Measurements from ENCODE around the gene ACSL5. TPM values are rescaled to one million over a fixed set of nuclear protein-coding genes. Genes with fewer than 3 reads are reported as not detected.
"Not testable (repeated sequence)": the region's sequence is repeated elsewhere in the genome, so short reads cannot be mapped to it uniquely, and the experiment has no call there.

ACSL5 gene
- total RNA-seq, 1 donor from 2014 or later = 81.1 TPM

DNA sequence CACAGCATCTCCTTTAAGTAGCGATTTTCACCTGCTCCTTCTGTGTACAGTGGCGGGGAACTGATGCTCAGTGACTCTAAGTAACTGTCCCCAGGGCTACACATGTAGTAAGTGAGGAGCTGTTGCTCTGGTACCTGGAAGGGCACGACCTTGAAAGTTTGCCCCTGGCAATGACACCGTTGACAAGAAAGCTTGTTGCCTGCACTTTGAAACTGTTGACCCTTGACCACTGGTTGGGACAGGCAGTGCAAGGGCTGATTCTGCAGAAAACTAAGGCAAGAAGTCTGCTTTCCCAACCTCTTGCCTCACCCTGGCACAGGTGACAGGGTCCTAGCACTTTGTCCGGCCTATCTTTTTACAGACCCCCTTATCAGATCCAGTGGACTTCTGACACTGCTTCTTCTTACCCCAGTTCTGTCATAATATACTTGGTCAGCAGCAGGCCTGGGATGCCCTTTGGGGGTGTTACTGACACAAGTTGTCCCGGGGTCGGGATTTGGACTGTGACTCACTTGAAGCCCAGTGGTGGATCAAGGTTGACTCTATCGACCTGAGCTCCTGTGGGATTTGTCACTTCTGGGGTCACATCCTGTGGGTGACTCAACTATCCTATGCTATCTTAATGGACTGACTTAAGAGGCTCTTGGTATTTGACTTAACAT lies 5.8 kb downstream of the ACSL5 start:
- Histone ChIP-seq H3K4me3 (no peak overlapping the region), H3K27ac (no peak overlapping the region), H3K27me3 (ENCODE audit: low read depth) (no peaks in the 10 kb centered on the region), H3K36me3 (peaks cover 9% of the 10 kb centered on the region), H3K9me3 (no peaks in the 10 kb centered on the region), H3K4me1 (peaks cover 44% of the 10 kb centered on the region)
- ATAC-seq (no peak), DNase-seq (no peak)
- TF ChIP-seq, protein P1, sequence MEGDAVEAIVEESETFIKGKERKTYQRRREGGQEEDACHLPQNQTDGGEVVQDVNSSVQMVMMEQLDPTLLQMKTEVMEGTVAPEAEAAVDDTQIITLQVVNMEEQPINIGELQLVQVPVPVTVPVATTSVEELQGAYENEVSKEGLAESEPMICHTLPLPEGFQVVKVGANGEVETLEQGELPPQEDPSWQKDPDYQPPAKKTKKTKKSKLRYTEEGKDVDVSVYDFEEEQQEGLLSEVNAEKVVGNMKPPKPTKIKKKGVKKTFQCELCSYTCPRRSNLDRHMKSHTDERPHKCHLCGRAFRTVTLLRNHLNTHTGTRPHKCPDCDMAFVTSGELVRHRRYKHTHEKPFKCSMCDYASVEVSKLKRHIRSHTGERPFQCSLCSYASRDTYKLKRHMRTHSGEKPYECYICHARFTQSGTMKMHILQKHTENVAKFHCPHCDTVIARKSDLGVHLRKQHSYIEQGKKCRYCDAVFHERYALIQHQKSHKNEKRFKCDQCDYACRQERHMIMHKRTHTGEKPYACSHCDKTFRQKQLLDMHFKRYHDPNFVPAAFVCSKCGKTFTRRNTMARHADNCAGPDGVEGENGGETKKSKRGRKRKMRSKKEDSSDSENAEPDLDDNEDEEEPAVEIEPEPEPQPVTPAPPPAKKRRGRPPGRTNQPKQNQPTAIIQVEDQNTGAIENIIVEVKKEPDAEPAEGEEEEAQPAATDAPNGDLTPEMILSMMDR (IDR thresholded peaks at IDR 0.05) = no peak
- intact Hi-C loops (cut with DNase I) = no loop called here

DNA sequence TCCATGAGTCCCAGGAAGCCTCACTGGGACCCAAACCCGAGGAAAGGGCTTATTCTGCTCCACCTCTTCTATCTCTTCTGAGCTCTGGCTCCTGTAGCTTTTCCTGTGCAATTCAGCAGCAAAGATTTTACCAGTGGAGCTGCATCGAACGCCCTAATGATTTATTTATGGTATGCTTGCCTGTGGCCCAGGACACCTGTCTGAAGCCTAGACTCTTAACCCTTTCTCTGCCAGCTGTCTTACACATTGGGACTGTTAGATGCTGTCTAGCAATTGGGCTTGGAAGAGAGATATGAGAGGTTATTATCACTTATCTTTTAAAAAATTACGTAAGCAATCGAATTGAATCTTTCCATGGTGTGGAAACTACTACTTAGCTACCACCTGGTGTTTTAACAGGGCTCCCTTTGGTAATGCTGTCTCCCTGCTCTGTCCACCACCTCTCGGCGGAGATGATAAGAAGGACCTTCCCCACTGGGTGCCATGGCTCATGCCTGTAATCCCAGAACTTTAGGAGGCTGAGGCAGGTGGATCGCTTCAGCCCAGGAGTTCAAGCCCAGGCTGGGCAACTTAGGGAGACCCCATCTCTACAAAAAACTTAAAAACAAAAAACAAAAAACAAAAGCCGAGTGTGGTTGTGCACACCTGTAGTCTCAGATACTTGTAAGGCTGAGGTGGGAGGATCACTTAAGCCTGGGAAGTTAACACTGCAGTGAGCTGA lies 8.8 kb downstream of the ACSL5 start:
- ATAC-seq = no peak
- no peak overlapping the region for H3K4me3 ChIP-seq
- H3K27ac ChIP-seq = no peak overlapping the region
- intact Hi-C loops (cut with DNase I) = no loop called here
- no peaks in the 10 kb centered on the region for H3K27me3 ChIP-seq (ENCODE audit: low read depth)
- TF ChIP-seq, protein P1 (IDR thresholded peaks at IDR 0.05) = no peak
- H3K9me3 ChIP-seq = no peaks in the 10 kb centered on the region
- peaks cover 20% of the 10 kb centered on the region for H3K4me1 ChIP-seq
- DNase-seq = no peak
- peaks cover 9% of the 10 kb centered on the region for H3K36me3 ChIP-seq

DNA sequence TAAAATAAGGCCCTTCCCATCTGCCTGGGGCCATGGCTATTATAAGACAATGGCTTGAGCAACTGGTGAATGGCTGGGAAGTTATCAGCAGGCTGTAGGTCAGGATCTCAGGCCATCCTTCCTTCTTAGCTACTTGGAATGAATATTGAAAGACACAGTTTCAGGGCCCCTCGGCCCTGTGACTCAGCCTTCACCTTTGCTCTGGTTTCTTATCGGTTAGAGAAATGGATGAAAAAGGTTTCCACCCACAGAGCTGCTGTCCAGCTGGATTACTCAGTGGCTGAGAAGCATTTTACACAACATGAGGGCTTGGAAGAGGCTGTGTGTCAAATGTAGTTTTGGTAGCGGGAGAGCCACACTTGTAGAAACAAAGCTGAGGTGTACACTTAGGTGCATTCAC lies 9.4 kb downstream of the ACSL5 start:
- TF ChIP-seq, protein P1 (IDR thresholded peaks at IDR 0.05) = no peak
- Histone ChIP-seq H3K27ac (no peak overlapping the region), H3K36me3 (peaks cover 9% of the 10 kb centered on the region), H3K27me3 (ENCODE audit: low read depth) (no peaks in the 10 kb centered on the region), H3K9me3 (no peaks in the 10 kb centered on the region), H3K4me1 (peaks cover 13% of the 10 kb centered on the region), H3K4me3 (no peak overlapping the region)
- DNase-seq = no peak
- intact Hi-C loops (cut with DNase I) = no loop called here
- ATAC-seq = peak; percentile 61 to 89

DNA sequence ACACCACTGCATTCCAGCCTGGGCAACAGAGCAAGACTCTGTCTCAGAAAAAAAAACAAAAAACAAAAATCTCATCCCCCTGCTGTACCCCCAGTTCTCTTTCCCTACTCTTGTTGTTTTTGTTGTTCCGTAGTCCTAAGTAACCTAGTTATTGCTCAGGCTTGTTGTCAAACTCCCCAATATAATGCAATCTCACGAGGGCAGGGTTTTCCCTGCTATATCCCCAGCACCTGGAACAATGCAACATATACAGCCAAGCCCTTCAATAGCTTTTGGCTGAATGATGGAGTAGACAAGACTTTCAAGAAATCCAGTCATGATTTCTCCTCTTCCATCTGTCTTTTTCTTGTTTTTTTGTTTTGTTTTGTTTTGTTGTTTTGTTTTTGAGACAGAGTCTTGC lies 10.2 kb downstream of the ACSL5 start:
- no peak overlapping the region for H3K4me3 ChIP-seq
- peaks cover 9% of the 10 kb centered on the region for H3K36me3 ChIP-seq
- intact Hi-C loops (cut with DNase I) = no loop called here
- no peaks in the 10 kb centered on the region for H3K9me3 ChIP-seq
- no peak overlapping the region for H3K27ac ChIP-seq
- TF ChIP-seq, protein P1 (IDR thresholded peaks at IDR 0.05) = no peak
- H3K4me1 ChIP-seq = peaks cover 19% of the 10 kb centered on the region
- ATAC-seq (no peak), DNase-seq (no peak)
- H3K27me3 ChIP-seq (ENCODE audit: low read depth) = no peaks in the 10 kb centered on the region

DNA sequence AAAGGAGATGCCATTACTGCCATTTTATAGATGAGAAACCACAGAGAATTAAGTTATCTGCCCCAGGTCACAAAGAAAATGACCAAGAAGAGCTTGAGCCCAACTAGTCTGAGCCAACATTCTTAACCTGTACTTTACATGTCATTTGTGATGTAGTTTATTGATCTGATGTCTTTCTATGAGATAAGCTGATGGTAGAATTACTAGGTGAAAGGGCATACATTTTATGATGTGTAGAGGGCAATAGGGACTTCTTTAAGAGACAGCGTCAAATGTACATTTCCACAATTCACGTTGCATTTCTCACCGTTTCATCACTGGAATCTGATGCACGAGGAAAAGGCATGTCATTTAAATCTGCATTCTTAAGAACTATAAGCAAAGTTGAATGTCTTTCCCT lies 11.3 kb downstream of the ACSL5 start:
- intact Hi-C loops (cut with DNase I) = no loop called here
- Histone ChIP-seq H3K27ac (no peak overlapping the region), H3K4me1 (peaks cover 29% of the 10 kb centered on the region), H3K4me3 (no peak overlapping the region), H3K27me3 (ENCODE audit: low read depth) (no peaks in the 10 kb centered on the region), H3K36me3 (peaks cover 9% of the 10 kb centered on the region), H3K9me3 (no peaks in the 10 kb centered on the region)
- TF ChIP-seq, protein P1 (IDR thresholded peaks at IDR 0.05) = no peak
- ATAC-seq = no peak
- DNase-seq = no peak

DNA sequence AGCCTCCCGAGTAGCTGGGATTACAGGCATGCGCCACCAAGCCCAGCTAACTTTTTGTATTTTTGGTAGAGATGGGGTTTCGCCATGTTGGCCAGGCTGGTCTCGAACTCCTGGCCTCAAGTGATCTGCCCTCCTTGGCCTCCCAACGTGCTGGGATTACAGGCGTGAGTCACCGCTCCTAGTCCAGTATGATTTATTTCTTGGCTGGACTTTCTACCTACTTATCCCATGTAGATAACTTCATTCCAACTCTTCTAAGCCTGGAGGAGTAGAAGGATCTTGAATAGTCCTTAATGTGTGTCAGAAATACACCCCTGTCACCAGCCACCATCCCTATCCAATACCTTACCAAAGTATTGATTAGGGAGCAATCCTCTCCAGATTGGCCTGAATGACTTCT lies 14.1 kb downstream of the ACSL5 start:
- H3K4me3 ChIP-seq; DNase-seq; ATAC-seq; H3K9me3 ChIP-seq; H3K36me3 ChIP-seq; H3K27me3 ChIP-seq (ENCODE audit: low read depth); intact Hi-C loops (cut with DNase I); H3K27ac ChIP-seq: not testable (repeated sequence)
- peaks cover 52% of the 10 kb centered on the region for H3K4me1 ChIP-seq
